B cell (primary cell): ENCODE measurements around the gene ALS2CL. TPM values are rescaled to one million over a fixed set of nuclear protein-coding genes. Genes with fewer than 3 reads are reported as not detected.
A peak's percentile ranks its signal among the peaks of the same experiment; 100 is the strongest.

Experiments used
- ATAC-seq: fragments of 200-7000 bp; cut with Tn5 transposase; one replicate; pipeline ENCODE4 v1.10.0; 2021; ENCODE audit warnings: low read depth, mild to moderate bottlenecking, moderate number of reproducible peaks, moderate library complexity
- CTCF ChIA-PET: fragments of 350-600 bp; sonication (Branson Sonifier 250); formaldehyde crosslinking; loops from one replicate; lab custom pipeline; 2021; ENCODE audit warnings: antibody characterized with exemption, inconsistent platforms; lab: Charles Lee
- POLR2A ChIA-PET: fragments of 350-600 bp; sonication (Branson Sonifier 250); formaldehyde crosslinking; loops from one replicate; lab custom pipeline; 2021; ENCODE audit warnings: antibody characterized with exemption; lab: Charles Lee
- DNase-seq: peaks from one replicate; pipeline ENCODE4 v3.0.0; 2013
- H2AFZ ChIP-seq: 2 replicates; pipeline ENCODE4 v1.6.1; 2012; ENCODE audit warnings: mild to moderate bottlenecking, low read depth, low read length; ENCODE audit not compliant: insufficient read depth, poor library complexity, severe bottlenecking
- H3K27ac ChIP-seq, 2 donors: 1 replicate in 1 of 2; 2 replicates in 1 of 2; pipeline ENCODE4 v1.5.1; 2012 to 2013; ENCODE audit warnings: low read length in 2 of 2, mild to moderate bottlenecking in 2 of 2, moderate library complexity in 1 of 2
- H3K27me3 ChIP-seq, 4 experiments: fragments of 200-600 bp in 1 of 4; sonication (generic) in 1 of 4; replicated peaks in 1 of 4; 1 replicate in 2 of 4; 2 replicates in 2 of 4; pipeline versions ENCODE4 v1.6.1 to v1.7.0; 2013 to 2016; ENCODE audit warnings: low read length in 3 of 4, mild to moderate bottlenecking in 2 of 4, mixed read lengths in 1 of 4, moderate library complexity in 1 of 4; ENCODE audit not compliant: insufficient read depth in 4 of 4, control insufficient read depth in 3 of 4; ENCODE audit errors: control extremely low read depth in 1 of 4
- H3K36me3 ChIP-seq, 2 experiments: replicated peaks in 1 of 2; 1 replicate in 1 of 2; 2 replicates in 1 of 2; pipeline versions ENCODE4 v1.6.1 to v1.7.1; 2013; ENCODE audit warnings: low read length in 1 of 2; ENCODE audit not compliant: insufficient read depth in 2 of 2, control insufficient read depth in 1 of 2; ENCODE audit errors: control extremely low read depth in 1 of 2, extremely low read depth in 1 of 2
- H3K4me1 ChIP-seq, 2 donors: fragments of 200-600 bp in 1 of 2; sonication (generic) in 1 of 2; 1 replicate in 1 of 2; 2 replicates in 1 of 2; pipeline versions ENCODE4 v1.5.1 to v1.6.1; 2013 to 2017; ENCODE audit warnings: low read length in 2 of 2; ENCODE audit not compliant: control insufficient read depth in 2 of 2, insufficient read depth in 2 of 2
- H3K4me2 ChIP-seq: replicated peaks from 2 replicates; pipeline ENCODE3; 2012; ENCODE audit warnings: mild to moderate bottlenecking, low read depth, low read length; ENCODE audit not compliant: poor library complexity, severe bottlenecking
- H3K4me3 ChIP-seq, 5 experiments: fragments of 200-600 bp in 1 of 5; sonication (generic) in 1 of 5; 1 replicate in 3 of 5; 2 replicates in 2 of 5; pipeline versions ENCODE4 v1.5.1 to v1.7.0; 2011 to 2016; ENCODE audit warnings: low read length in 4 of 5, mild to moderate bottlenecking in 4 of 5, low read depth in 2 of 5, control low read depth in 1 of 5, moderate library complexity in 1 of 5; ENCODE audit not compliant: insufficient read depth in 1 of 5; ENCODE audit errors: control extremely low read depth in 1 of 5, extremely low read depth in 1 of 5
- H3K79me2 ChIP-seq: fragments of 200-600 bp; sonication (generic); one replicate; pipeline ENCODE4 v1.6.0; 2016; ENCODE audit warnings: low read length; ENCODE audit not compliant: control insufficient read depth, insufficient read depth
- H3K9ac ChIP-seq: fragments of 200-600 bp; sonication (generic); 2 replicates; pipeline ENCODE4 v1.6.1; 2017; ENCODE audit warnings: mild to moderate bottlenecking, low read length, moderate library complexity
- H3K9me3 ChIP-seq, 3 donors: one replicate each; pipeline versions ENCODE4 v1.6.1 to v1.7.1; 2013; ENCODE audit warnings: low read length in 2 of 3; ENCODE audit not compliant: control insufficient read depth in 2 of 3, insufficient read depth in 1 of 3; ENCODE audit errors: control extremely low read depth in 1 of 3
- H4K20me1 ChIP-seq: 2 replicates; pipeline ENCODE4 v1.6.0; 2012; ENCODE audit warnings: mild to moderate bottlenecking, low read length; ENCODE audit not compliant: insufficient read depth, control insufficient read depth, poor library complexity, severe bottlenecking
- H3K27ac Mint-ChIP-seq: one replicate; pipeline ENCODE4 v1.8.0; 2021; ENCODE audit warnings: mixed read lengths
- H3K27me3 Mint-ChIP-seq: one replicate; pipeline ENCODE4 v1.8.0; 2021; ENCODE audit warnings: mixed read lengths
- H3K4me1 Mint-ChIP-seq: one replicate; pipeline ENCODE4 v1.8.0; 2021; ENCODE audit warnings: mixed read lengths
- H3K4me3 Mint-ChIP-seq: one replicate; pipeline ENCODE4 v1.8.0; 2021; ENCODE audit warnings: mixed read lengths
- H3K9me3 Mint-ChIP-seq: one replicate; pipeline ENCODE4 v1.8.0; 2022; ENCODE audit warnings: mixed read lengths; ENCODE audit not compliant: insufficient read depth
- EZH2 ChIP-seq: IDR thresholded peaks from 2 replicates; pipeline ENCODE4 v1.6.1; 2012; ENCODE audit warnings: borderline replicate concordance, low read depth, mild to moderate bottlenecking, moderate library complexity, low read length; ENCODE audit not compliant: insufficient read depth, poor library complexity, severe bottlenecking
- WGBS: methylation state at CpG from one replicate; pipeline ENCODE4 v1.1.5; 2013; ENCODE audit warnings: missing lambda C conversion rate; ENCODE audit not compliant: insufficient coverage; 5-methylcytosine and 5-hydroxymethylcytosine counted together
- intact Hi-C: fragments of 100-400 bp; cut with micrococcal nuclease; formaldehyde crosslinking; loops from one replicate; pipeline ENCODE4 v1.10.0; 2022
- polyA plus RNA-seq: library from polyadenylated mRNA; depleted of rRNA; stranded (reverse); fragments of >200 nt; gene quantifications from 2 replicates; pipeline ENCODE4 v1.2.3, GENCODE V29; 2012
- total RNA-seq, 2 donors: library from RNA; stranded (reverse); fragments of 120-200 nt in 1 of 2; gene quantifications; 1 replicate in 1 of 2; 2 replicates in 1 of 2; pipeline versions ENCODE4 v1.2.3 to v1.2.4, GENCODE V29; 2013 to 2022
- TF ChIP-seq, protein P1 (sequence below): fragments of 200-600 bp; IDR thresholded peaks from one replicate; pipeline ENCODE4 v1.8.0; 2022; ENCODE audit warnings: antibody characterized with exemption, mild to moderate bottlenecking

ALS2CL gene
- total and polyA plus RNA-seq, 2 donors (not counting 1 experiment from before 2014, with no cell fraction given) = 0.22 to 0.30 TPM

DNA sequence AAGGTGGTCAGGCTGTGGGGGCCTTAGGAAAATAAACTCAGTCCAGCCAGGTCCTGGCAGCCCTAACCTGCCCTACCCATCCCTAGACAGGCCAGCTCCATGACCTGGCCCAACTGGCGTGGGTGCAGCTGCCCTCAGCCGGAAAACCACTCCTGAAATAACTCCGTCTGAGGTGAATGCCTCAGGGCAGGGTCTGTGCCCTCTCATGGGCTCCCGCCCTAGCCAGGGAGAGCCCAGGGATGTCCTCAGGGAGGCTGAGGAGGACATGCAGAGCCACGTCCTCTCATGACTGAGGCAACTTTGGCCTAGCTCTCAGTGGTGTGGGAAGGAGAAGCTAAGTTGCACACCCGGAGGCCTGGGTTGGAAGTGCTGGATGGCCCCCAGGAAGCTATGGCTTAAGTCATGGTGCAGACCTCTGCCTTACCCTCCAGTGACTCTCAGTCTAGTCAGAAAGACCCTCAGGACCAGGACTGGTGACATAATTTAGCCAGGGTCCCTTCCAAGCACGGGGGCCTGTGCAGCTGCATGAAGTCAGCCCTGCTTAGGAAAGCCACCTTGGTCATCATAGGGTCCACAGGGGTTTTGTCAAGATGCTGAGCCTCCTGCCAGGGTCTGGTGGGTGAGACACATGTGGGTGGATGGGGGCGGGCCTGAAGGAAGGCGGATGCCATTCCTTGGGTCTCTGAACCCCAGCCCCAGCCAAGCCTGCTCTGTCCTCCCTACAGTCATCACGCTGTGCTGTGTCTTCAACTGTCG is 15.1 kb upstream of the ALS2CL start:
- no peaks in the 10 kb centered on the region for H3K4me1 Mint-ChIP-seq
- no peak overlapping the region for H3K4me3 Mint-ChIP-seq
- H3K27ac Mint-ChIP-seq = no peak overlapping the region
- Histone ChIP-seq H4K20me1 (no peaks in the 10 kb centered on the region), H3K36me3 (no peaks in the 10 kb centered on the region), H3K79me2 (no peaks in the 10 kb centered on the region), H3K9ac (no peak overlapping the region), H3K4me2 (no peak overlapping the region), H3K27me3 (peaks cover 0 to 9% (median 0%) of the 10 kb centered on the region in 4 experiments), H3K4me3 (no peak overlapping the region), H3K9me3 (no peaks in the 10 kb centered on the region), H3K27ac (no peak overlapping the region), H3K4me1 (no peaks in the 10 kb centered on the region), H2AFZ (no peak overlapping the region)
- ATAC-seq (no peak), DNase-seq (no peak)
- CTCF ChIA-PET = interaction anchor here (1.2 to 1.7 kb wide), 5 partner anchors 11 to 201 kb away, joined by 3 to 5 read pairs (median 3); no protein-coding TSS in a partner anchor
- WGBS = 90% methylated on average over 10 of the region's 11 CpGs
- H3K9me3 Mint-ChIP-seq = no peaks in the 10 kb centered on the region
- no peak for TF ChIP-seq EZH2
- TF ChIP-seq, protein P1, sequence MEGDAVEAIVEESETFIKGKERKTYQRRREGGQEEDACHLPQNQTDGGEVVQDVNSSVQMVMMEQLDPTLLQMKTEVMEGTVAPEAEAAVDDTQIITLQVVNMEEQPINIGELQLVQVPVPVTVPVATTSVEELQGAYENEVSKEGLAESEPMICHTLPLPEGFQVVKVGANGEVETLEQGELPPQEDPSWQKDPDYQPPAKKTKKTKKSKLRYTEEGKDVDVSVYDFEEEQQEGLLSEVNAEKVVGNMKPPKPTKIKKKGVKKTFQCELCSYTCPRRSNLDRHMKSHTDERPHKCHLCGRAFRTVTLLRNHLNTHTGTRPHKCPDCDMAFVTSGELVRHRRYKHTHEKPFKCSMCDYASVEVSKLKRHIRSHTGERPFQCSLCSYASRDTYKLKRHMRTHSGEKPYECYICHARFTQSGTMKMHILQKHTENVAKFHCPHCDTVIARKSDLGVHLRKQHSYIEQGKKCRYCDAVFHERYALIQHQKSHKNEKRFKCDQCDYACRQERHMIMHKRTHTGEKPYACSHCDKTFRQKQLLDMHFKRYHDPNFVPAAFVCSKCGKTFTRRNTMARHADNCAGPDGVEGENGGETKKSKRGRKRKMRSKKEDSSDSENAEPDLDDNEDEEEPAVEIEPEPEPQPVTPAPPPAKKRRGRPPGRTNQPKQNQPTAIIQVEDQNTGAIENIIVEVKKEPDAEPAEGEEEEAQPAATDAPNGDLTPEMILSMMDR = no peak
- POLR2A ChIA-PET = interaction anchor here (0.6 kb wide), 1 partner anchor 21 kb away, joined by 3 read pairs; no protein-coding TSS in a partner anchor
- peaks cover 4% of the 10 kb centered on the region for H3K27me3 Mint-ChIP-seq
- intact Hi-C loops = no loop called here

DNA sequence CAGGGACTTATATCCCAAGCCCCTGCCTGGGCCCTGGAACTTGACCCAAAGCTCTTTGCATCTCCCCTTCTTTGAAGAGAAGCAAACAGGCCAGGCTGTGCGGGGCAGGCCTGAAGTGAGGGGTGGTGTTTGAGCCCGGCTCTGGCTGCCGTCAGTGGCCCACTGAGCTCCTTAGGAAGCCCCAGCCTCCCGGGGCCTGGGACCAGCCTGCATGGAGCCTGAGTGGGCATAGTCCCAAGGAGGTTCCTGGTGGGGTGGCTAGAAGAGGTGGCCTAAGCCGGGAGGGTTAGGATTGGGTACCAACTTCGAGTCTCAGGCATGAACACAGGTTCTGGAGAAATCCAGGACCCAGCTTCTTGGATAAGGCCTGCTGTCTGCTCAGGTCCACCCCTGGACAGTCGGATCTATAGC is 14.1 kb upstream of the ALS2CL start:
- H3K4me1 Mint-ChIP-seq = no peaks in the 10 kb centered on the region
- DNase-seq = peak; percentile 1
- TF ChIP-seq, protein P1 = no peak
- TF ChIP-seq EZH2 = no peak
- Histone ChIP-seq H3K4me2 (no peak overlapping the region), H3K27ac (no peak overlapping the region), H3K9me3 (no peaks in the 10 kb centered on the region), H3K27me3 (peaks cover 0 to 12% (median 0%) of the 10 kb centered on the region in 4 experiments), H2AFZ (no peak overlapping the region), H3K36me3 (no peaks in the 10 kb centered on the region), H3K9ac (no peak overlapping the region), H4K20me1 (no peaks in the 10 kb centered on the region), H3K79me2 (no peaks in the 10 kb centered on the region), H3K4me1 (no peaks in the 10 kb centered on the region), H3K4me3 (no peak overlapping the region)
- intact Hi-C loops = no loop called here
- no peak overlapping the region for H3K4me3 Mint-ChIP-seq
- no peak overlapping the region for H3K27ac Mint-ChIP-seq
- H3K9me3 Mint-ChIP-seq = no peaks in the 10 kb centered on the region
- peaks cover 4% of the 10 kb centered on the region for H3K27me3 Mint-ChIP-seq
- ChIA-PET CTCF (interaction anchor here (1.2 to 3.0 kb wide), 8 partner anchors 11 to 291 kb away, joined by 3 to 16 read pairs (median 4); no protein-coding TSS in a partner anchor), POLR2A (no interaction called here)
- WGBS = 89% methylated on average over 7 of the region's 7 CpGs
- no peak for ATAC-seq
